Inflammatory macrophage (primary cell): ENCODE data around the gene MED22.
A peak's percentile ranks its signal among the peaks of the same experiment; 100 is the strongest.
"Not testable (repeated sequence)": the region's sequence is repeated elsewhere in the genome, so short reads cannot be mapped to it uniquely, and the experiment has no call there.

ENCODE experiments used
- DNase-seq, 2 donors: peaks; one replicate each; pipeline ENCODE4 v3.0.0-alpha.2; 2020 to 2022

MED22 gene

DNA sequence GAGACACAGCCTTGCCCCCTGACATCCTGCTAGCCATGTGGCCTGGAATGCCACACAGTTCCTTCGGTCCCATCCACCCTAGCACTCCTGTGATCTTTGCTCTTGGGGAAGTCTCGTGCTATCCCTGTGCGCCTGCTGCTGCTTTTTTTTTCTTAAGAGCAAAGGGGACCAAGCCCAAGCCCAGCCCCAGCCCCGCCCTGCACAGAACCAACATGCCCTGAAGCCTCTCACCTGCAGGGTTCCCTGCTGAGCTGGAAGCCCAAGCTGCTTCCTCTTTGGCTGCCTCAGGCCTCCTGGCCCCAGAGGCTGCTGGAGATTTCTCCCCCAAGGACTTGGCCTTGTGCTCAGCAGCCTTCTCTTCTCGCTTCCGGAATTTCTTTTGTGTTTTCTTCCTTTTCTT lies 13.8 kb downstream of the MED22 start:
- DNase-seq: no peak

GRCh38 chr9:133333566-133333965 lies 14.4 kb downstream of the MED22 start:
- DNase-seq: no peak

GRCh38 chr9:133333011-133333410 lies 14.9 kb downstream of the MED22 start:
- no peak for DNase-seq

DNA sequence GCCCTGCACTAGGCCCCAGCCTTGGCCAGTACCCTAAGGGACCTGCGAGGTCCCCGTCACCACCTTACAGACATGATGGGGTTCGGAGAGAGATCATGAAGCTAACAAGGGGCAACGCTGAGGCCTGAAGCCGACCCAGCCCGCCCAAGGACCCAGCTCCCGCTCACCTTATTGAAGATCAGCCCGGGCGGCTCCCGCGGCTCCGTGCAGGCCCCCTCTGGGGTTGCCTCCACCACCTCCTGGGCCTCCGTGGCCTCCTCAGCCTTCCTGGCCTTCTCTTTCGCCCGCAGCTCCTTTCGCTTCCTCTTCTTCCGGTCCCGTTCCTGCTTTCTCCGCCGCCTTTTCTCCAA lies 15.6 kb downstream of the MED22 start:
- DNase-seq: no peak

DNA sequence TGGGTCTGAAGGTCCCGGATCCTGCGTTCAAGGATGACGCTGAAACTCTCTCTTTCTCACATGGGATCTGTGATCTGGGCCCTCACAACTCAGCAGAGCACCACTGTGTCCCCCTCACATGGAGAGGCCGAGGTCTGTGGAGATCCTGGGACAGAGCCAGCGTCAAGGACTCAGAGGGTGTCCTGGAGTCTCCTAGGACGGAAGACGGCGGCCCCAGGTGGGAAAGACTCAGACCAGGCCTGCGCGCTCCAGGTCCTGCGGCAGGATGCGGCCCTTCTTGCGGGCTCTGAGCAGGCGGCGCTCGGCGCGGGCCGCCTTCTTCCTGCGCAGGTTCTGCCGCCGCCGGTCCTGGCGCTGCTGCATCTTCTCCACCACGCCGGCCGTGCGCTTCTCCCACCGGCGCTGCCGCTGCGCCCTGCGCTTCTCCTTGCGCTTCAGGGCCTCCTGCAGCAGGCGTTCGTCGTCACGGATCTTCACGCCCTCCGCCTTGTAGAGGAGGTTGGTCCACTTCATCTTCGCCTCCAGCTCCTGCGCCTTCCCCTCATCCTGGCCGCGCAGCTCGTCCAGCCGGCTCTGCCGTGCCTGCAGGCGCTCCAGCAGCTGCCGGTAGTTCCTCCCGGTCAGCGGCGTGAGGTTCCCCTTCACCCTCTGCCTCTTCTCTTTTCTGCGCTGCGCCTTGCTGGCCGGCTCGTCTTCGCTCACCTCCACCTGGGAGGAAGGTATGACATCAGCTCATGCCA lies 16.1 kb downstream of the MED22 start:
- no peak for DNase-seq

DNA sequence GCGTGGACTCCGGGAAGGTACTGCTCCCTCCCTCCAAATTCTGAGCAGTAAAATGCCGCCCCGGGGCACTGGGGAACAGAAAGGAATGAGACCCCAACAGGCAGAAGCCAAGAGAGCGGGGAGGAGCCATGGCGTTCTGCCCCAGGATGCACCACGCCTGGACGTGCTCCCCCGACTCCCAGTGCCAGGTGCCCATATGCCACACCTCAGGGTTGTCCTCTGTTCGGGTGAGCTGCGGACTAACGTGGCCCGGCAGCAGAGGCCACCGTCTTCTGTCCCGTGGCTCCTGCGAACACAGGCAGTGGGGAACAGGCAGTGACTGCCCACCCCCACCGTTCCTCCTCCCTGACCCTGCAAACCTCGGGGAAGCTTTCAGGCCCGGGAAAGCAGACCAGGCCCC lies 16.7 kb downstream of the MED22 start:
- DNase-seq: no peak

DNA sequence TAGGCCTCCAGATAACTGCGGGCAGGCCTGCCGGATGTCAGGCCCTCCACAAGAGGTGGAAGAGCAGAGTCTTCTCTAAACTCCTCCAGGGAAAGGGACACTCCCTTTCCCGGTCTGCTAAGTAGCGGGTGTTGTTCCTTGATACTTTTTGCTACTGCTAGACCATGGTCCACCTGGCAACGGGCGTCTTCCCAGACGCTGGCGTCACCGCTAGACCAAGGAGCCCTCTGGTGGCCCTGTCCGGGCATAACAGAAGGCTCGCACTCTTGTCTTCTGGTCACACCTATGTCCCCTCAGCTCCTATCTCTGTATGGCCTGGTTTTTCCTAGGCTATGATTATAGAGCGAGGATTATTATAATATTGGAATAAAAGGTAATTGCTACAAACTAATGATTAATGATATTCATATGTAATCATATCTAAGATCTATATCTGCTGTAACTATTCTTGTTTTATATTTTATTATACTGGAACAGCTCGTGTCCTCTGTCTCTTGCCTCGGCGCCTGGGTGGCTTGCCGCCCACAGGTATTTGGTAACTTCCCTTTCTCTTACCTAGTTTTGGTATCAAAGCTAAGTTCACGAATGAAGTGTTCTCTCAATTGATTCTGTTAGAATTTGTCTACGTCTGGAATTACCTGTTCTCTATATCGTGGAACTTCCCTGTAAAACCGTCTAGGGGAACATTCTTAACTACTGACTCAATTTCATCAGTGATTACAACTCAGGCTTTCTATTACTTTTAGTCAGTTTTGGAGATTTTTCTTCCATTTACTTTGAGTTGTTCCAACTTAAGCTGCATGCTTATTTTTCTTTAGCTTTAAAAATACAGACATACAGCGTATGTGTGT lies 18.4 kb downstream of the MED22 start:
- peak in 1 of 2 donors; percentile 37 for DNase-seq

DNA sequence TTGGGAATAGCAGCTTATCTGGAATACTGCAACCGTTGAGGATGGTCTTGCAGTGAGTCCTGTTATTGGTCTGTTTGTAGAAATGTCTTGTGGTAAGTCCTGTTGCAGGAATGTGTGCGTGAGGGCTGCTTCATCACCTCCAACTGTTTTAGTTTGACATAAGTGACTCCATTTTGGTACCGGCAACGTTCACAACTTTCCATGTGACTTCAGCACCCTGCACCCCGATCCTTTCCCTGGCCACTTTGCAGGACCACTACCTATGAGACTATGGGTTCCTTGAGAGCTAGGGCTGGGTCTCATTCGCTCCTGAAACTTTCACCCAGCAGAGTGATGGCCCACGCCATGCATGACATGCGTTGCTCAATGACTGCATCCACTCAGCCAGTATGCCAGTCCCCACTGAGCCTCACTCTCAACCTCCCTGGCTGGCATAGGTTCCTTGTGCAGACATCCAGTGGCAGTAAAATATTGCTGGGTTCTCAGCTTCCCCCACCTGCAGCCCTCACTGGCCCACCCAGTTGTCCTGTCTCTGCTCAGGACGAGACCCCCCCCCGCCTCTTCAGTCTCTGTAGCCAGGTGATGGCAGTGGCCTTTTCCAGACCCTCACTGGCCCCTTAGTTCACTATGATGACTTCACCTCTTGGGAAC lies 20.0 kb downstream of the MED22 start:
- no peak for DNase-seq

DNA sequence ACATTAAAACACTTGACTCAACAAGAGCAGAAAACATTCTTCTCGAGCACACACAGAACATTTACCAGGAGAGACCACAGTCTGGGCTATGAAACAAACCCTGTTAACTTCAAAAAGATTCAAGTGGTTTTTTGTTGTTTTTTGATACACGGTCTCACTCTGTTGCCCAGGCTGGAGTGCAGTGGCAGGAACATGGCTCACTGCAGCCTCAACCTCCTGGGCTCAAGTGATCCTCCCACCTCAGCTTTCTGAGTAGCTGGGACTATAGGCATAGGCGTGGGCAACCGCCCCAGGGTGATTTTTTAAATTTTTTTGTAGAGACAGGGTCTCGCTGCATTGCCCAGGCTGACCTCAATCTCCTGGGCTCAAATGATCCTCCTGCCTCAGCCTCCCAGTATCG lies 20.9 kb downstream of the MED22 start:
- not testable (repeated sequence) for DNase-seq

DNA sequence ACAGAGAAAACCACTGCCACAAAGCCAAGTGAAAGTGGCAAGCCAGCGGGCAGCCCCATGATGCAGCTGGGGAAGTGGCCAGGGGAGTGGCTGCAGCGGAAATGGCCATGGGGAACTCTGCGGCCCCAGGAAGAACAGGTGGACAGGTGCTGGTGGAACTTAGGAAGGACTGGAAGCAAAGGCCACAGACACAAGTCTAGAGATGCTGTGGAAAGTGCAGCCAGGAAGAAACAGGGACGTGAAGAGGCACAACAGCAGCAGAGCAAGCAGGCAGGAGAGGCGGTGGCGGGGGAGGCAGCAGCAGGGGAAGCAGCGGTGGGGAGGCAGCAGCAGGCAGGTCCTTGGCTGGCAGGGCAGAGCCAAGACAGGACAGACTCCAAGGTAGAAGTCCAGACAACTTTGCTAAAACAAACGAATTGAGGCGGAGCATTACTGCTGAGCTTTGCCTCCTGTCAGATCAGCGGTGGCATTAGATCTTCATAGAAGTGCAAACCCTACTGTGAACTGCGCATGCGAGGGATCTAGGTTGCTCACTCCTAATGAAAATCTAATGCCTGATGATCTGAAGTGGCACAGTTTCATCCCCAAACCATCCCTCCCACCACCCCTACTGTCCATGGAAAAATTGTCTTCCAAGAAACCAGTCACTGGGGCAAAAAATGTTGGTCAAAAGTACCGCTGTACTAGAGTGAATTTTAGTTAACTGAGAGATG lies 23.8 kb downstream of the MED22 start:
- DNase-seq: no peak

- DNase-seq: no peak
These were observed 24.7 kb downstream of the MED22 start for GRCh38 chr9:133323211-133323610.

GRCh38 chr9:133322701-133323100 lies 25.2 kb downstream of the MED22 start:
- no peak for DNase-seq

- DNase-seq: no peak
These were observed 26.5 kb downstream of the MED22 start for GRCh38 chr9:133321411-133321935.

- no peak for DNase-seq
These were observed 27.5 kb downstream of the MED22 start for GRCh38 chr9:133320421-133320881.

DNA sequence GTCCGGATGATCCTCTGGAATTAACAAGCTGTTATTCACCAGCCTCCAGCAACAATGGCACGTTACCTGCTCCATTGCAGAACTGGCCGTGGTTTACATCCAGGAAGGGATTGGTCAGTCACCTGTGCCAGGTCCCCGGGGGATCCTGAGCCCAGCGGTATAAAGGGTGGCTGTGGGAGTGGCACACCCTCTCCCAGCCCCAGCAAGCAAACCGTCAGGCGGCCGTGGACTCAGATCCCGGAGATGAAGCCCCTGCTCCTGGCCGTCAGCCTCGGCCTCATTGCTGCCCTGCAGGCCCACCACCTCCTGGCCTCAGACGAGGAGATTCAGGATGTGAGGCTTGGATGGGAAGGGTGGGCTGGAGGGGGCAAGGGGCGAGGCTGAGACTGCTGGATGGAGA lies 30.4 kb downstream of the MED22 start:
- DNase-seq: not testable (repeated sequence)

GRCh38 chr9:133315997-133316396 lies 31.9 kb downstream of the MED22 start:
- DNase-seq: no peak

DNA sequence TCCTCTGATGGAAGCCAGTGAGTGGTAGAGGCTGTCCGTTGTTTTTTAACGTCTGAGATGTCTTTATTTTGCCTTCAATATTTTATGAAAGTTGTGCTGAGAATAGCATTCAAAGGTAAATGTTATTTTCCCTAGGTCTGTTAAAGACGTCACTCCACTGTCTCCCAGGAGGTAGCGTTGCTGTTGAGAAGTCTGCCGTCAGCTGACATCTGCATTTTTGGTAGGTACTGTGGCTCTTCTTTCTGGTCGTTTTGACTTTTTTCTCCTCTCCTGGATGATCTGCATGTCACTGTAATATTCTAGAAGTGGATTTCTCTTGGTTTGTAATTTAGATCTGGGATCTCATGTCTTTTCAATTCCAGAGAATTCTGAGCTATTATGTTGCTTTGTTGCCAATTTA lies 38.3 kb downstream of the MED22 start:
- DNase-seq: no peak

GRCh38 chr9:133307301-133307700 lies 40.6 kb downstream of the MED22 start:
- no peak for DNase-seq

- no peak for DNase-seq
These were observed 41.4 kb downstream of the MED22 start for GRCh38 chr9:133306242-133307204.

DNA sequence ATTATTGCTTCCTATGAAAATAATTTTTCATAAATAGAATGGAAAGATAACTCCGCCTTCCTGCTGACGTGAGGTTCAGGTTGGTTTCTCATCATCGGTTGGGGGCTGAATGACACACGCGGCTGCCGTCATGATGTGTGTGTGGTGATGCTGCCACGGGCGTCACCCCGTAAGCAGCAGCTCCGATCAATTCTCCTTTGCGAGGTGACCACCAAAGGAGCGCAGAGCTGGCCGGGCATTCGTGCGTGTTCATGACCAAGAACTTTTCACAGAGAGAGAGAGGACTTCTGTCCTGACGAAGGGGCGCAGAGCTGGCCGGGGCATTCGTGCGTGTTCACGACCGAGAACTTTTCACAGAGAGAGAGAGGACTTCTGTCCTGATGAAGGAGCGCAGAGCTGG lies 42.2 kb downstream of the MED22 start:
- DNase-seq: no peak
